GM23338 (cell line): ENCODE results near the gene ZNF140. TPM values are rescaled to one million over a fixed set of nuclear protein-coding genes. Genes with fewer than 3 reads are reported as not detected.

Experiments
- ATAC-seq: fragments of 200-7000 bp; cut with Tn5 transposase; 3 replicates; pipeline ENCODE4 v1.9.1; 2020
- DNase-seq: peaks from one replicate; pipeline ENCODE4 v3.0.0-alpha.2; 2015; ENCODE audit warnings: low spot score
- H2AFZ ChIP-seq: fragments of 200-600 bp; sonication (generic); 2 replicates; pipeline ENCODE4 v1.8.0; 2016; ENCODE audit warnings: antibody characterized with exemption, mild to moderate bottlenecking, moderate library complexity
- H3F3A ChIP-seq: fragments of 200-600 bp; sonication (generic); replicated peaks from 2 replicates; pipeline ENCODE4 v1.8.0; 2017; ENCODE audit warnings: antibody characterized with exemption, mixed run types, low read depth
- H3K27ac ChIP-seq: fragments of 200-600 bp; sonication (generic); 2 replicates; pipeline ENCODE4 v1.6.1; 2016; ENCODE audit warnings: low read depth
- H3K27me3 ChIP-seq: fragments of 200-600 bp; sonication (generic); 2 replicates; pipeline ENCODE4 v1.8.0; 2016; ENCODE audit warnings: mild to moderate bottlenecking, mixed run types, moderate library complexity; ENCODE audit not compliant: insufficient read depth
- H3K36me3 ChIP-seq: fragments of 200-600 bp; sonication (generic); 2 replicates; pipeline ENCODE4 v1.8.0; 2016; ENCODE audit warnings: mild to moderate bottlenecking; ENCODE audit not compliant: insufficient read depth
- H3K4me1 ChIP-seq: fragments of 200-600 bp; sonication (generic); 2 replicates; pipeline ENCODE4 v1.8.0; 2016; ENCODE audit warnings: mild to moderate bottlenecking, moderate library complexity; ENCODE audit not compliant: insufficient read depth
- H3K4me2 ChIP-seq: fragments of 200-600 bp; sonication (generic); 2 replicates; pipeline ENCODE4 v1.7.1; 2017; ENCODE audit warnings: mixed run types
- H3K4me3 ChIP-seq: fragments of 200-600 bp; sonication (generic); 2 replicates; pipeline ENCODE4 v1.6.1; 2016; ENCODE audit warnings: mixed run types
- H3K79me2 ChIP-seq: fragments of 200-600 bp; sonication (generic); replicated peaks from 2 replicates; pipeline ENCODE4 v1.8.0; 2017; ENCODE audit warnings: mild to moderate bottlenecking; ENCODE audit not compliant: insufficient read depth
- H3K9me2 ChIP-seq: fragments of 200-600 bp; sonication (generic); 2 replicates; pipeline ENCODE4 v1.8.0; 2017; ENCODE audit not compliant: insufficient read depth
- H4K20me1 ChIP-seq: fragments of 200-600 bp; sonication (generic); replicated peaks from 2 replicates; pipeline ENCODE4 v1.8.0; 2017; ENCODE audit warnings: mild to moderate bottlenecking; ENCODE audit not compliant: insufficient read depth
- H3K27ac Mint-ChIP-seq: 2 replicates; pipeline ENCODE4 v1.8.0; 2020; ENCODE audit warnings: inconsistent platforms, mild to moderate bottlenecking, moderate library complexity, mixed read lengths
- H3K27me3 Mint-ChIP-seq: 3 replicates; pipeline ENCODE4 v1.8.0; 2022; ENCODE audit warnings: low read depth, mild to moderate bottlenecking, moderate library complexity, mixed read lengths, inconsistent platforms; ENCODE audit not compliant: insufficient read depth, poor library complexity
- H3K36me3 Mint-ChIP-seq: 3 replicates; pipeline ENCODE4 v1.8.0; 2021; ENCODE audit warnings: low read depth, mild to moderate bottlenecking, inconsistent platforms, moderate library complexity, mixed read lengths
- H3K4me1 Mint-ChIP-seq: 3 replicates; pipeline ENCODE4 v1.8.0; 2020; ENCODE audit warnings: mild to moderate bottlenecking, inconsistent platforms, mixed read lengths
- H3K4me3 Mint-ChIP-seq: 3 replicates; pipeline ENCODE4 v1.8.0; 2021; ENCODE audit warnings: moderate library complexity, mild to moderate bottlenecking, inconsistent platforms, mixed read lengths
- H3K9me3 Mint-ChIP-seq: 3 replicates; pipeline ENCODE4 v1.8.0; 2020; ENCODE audit warnings: moderate library complexity, mild to moderate bottlenecking, inconsistent platforms, mixed read lengths
- CREB1 ChIP-seq: fragments of 250-450 bp; sonication (Bioruptor Pico); IDR thresholded peaks from 2 replicates; pipeline ENCODE4 v1.5.0; 2020; ENCODE audit warnings: low read depth, mild to moderate bottlenecking, moderate library complexity
- EZH2 ChIP-seq: fragments of 200-600 bp; sonication (generic); IDR thresholded peaks from one replicate; pipeline ENCODE4 v1.8.0; 2017; ENCODE audit warnings: antibody characterized with exemption, mild to moderate bottlenecking, low read depth; ENCODE audit not compliant: unreplicated experiment
- EZH2phosphoT487 ChIP-seq: fragments of 200-600 bp; sonication (generic); IDR thresholded peaks from one replicate; pipeline ENCODE4 v1.8.1; 2018; ENCODE audit warnings: antibody characterized with exemption; ENCODE audit not compliant: unreplicated experiment
- JUNB ChIP-seq: IDR thresholded peaks from one replicate; pipeline ENCODE4 v1.6.1; 2016; ENCODE audit warnings: antibody characterized with exemption; ENCODE audit not compliant: unreplicated experiment
- NANOG ChIP-seq: IDR thresholded peaks from 2 replicates; pipeline ENCODE4 v1.6.1; 2016; ENCODE audit warnings: antibody characterized with exemption, borderline replicate concordance
- POLR2AphosphoS5 ChIP-seq: IDR thresholded peaks from 2 replicates; pipeline ENCODE4 v1.6.1; 2016; ENCODE audit warnings: antibody characterized with exemption, low read depth
- REST ChIP-seq: IDR thresholded peaks from one replicate; pipeline ENCODE4 v1.6.1; 2018; ENCODE audit warnings: antibody characterized with exemption; ENCODE audit not compliant: unreplicated experiment
- ZNF114 ChIP-seq: fragments of 250-450 bp; sonication (Bioruptor Pico); IDR thresholded peaks from 2 replicates; pipeline ENCODE4 v1.5.0; 2020; ENCODE audit warnings: mild to moderate bottlenecking, moderate library complexity
- ZNF331 ChIP-seq: fragments of 250-450 bp; sonication (Bioruptor Pico); IDR thresholded peaks from 2 replicates; pipeline ENCODE4 v1.5.0; 2020; ENCODE audit warnings: low read depth, mild to moderate bottlenecking, moderate library complexity
- polyA plus RNA-seq: library from polyadenylated mRNA; unstranded; fragments of >200 nt; fragmentation: Nextera tagmentation; extraction: Ambion mirVana; gene quantifications from 2 replicates; pipeline ENCODE4 v1.2.1, GENCODE V29; 2016
- total RNA-seq: library from RNA; depleted of rRNA; stranded (reverse); fragments of >200 nt; shearing (Covaris generic); gene quantifications from 2 replicates; pipeline ENCODE4 v1.2.3, GENCODE V29; 2014

The ZNF140 gene
- total and polyA plus RNA-seq, 2 experiments from 2014 or later, result 15.4 to 16.2 TPM

GRCh38 chr12:133120385-133121191 lies 39.9 kb downstream of the ZNF140 start:
- Histone ChIP-seq H3K79me2 (peaks cover 59% of the 10 kb centered on the region), H3K27me3 (no peaks in the 10 kb centered on the region), H2AFZ (no peak overlapping the region), H3K4me1 (no peaks in the 10 kb centered on the region), H3K4me2 (no peak overlapping the region), H3K27ac (no peak overlapping the region), H4K20me1 (no peaks in the 10 kb centered on the region), H3K4me3 (peak overlapping the region; percentile 2; the same call in 1 of the 2 replicates), H3K9me2 (no peaks in the 10 kb centered on the region), H3F3A (no peaks in the 10 kb centered on the region), H3K36me3 (peaks cover 89% of the 10 kb centered on the region)
- Mint-ChIP-seq H3K4me1 (no peaks in the 10 kb centered on the region), H3K36me3 (peaks cover 98% of the 10 kb centered on the region), H3K27ac (no peak overlapping the region), H3K4me3 (no peak overlapping the region), H3K27me3 (peaks cover 9% of the 10 kb centered on the region), H3K9me3 (peaks cover 97% of the 10 kb centered on the region)
- ATAC-seq (no peak), DNase-seq (peak; percentile 1)
- TF ChIP-seq JUNB, result no peak
- no peak for TF ChIP-seq REST

GRCh38 chr12:133124674-133125073 lies 44.0 kb downstream of the ZNF140 start:
- peaks cover 90% of the 10 kb centered on the region for H3K36me3 ChIP-seq
- no peak for TF ChIP-seq ZNF331 (CRISPR knock-in tag)
- no peak for TF ChIP-seq JUNB
- TF ChIP-seq EZH2phosphoT487, result no peak
- TF ChIP-seq REST, result no peak
- no peak for TF ChIP-seq POLR2AphosphoS5
- TF ChIP-seq NANOG, result no peak
- TF ChIP-seq EZH2, result no peak
- TF ChIP-seq ZNF114 (CRISPR knock-in tag), result no peak
- no peak for TF ChIP-seq CREB1

More at GRCh38 chr12:133124674-133125073, 44.0 kb downstream of the ZNF140 start:
- Histone ChIP-seq H3K27ac (no peak overlapping the region), H4K20me1 (no peaks in the 10 kb centered on the region), H3K4me3 (no peak overlapping the region), H3K4me2 (no peak overlapping the region), H3K27me3 (no peaks in the 10 kb centered on the region), H3K9me2 (no peaks in the 10 kb centered on the region), H3K79me2 (peaks cover 82% of the 10 kb centered on the region), H3K4me1 (no peaks in the 10 kb centered on the region), H2AFZ (no peak overlapping the region), H3F3A (no peaks in the 10 kb centered on the region)
- H3K36me3 Mint-ChIP-seq, result peaks cover 99% of the 10 kb centered on the region
- H3K9me3 Mint-ChIP-seq, result peaks cover 98% of the 10 kb centered on the region
- no peaks in the 10 kb centered on the region for H3K4me1 Mint-ChIP-seq
- DNase-seq (no peak), ATAC-seq (no peak)
- peaks cover 10% of the 10 kb centered on the region for H3K27me3 Mint-ChIP-seq
- no peak overlapping the region for H3K4me3 Mint-ChIP-seq
- no peak overlapping the region for H3K27ac Mint-ChIP-seq
